ENCODE results near the gene C22orf23. TPM values are rescaled to one million over a fixed set of nuclear protein-coding genes. Genes with fewer than 3 reads are reported as not detected.

Gene C22orf23
- total RNA-seq, 1 donor from 2014 or later = not detected

- no peak overlapping the region for H3K27ac Mint-ChIP-seq (ENCODE audit: unreplicated experiment)
- peaks cover 14% of the 10 kb centered on the region for H3K36me3 Mint-ChIP-seq (ENCODE audit: low read depth, unreplicated experiment)
- H3K27me3 Mint-ChIP-seq (ENCODE audit: low read depth, unreplicated experiment) = no peaks in the 10 kb centered on the region
- H3K79me2 ChIP-seq (ENCODE audit: insufficient read depth, low read length) = no peaks in the 10 kb centered on the region
- no peak overlapping the region for H3K4me3 ChIP-seq (ENCODE audit: insufficient read depth, low read depth, low read length)
- no peaks in the 10 kb centered on the region for H3K9me3 Mint-ChIP-seq (ENCODE audit: unreplicated experiment)
- DNase-seq (ENCODE audit: low read depth) = no peak
- no peak overlapping the region for H3K4me2 ChIP-seq (ENCODE audit: low read length)
- peaks cover 9% of the 10 kb centered on the region for H3K4me1 Mint-ChIP-seq (ENCODE audit: low read depth, unreplicated experiment)
- peaks cover 1% of the 10 kb centered on the region for H3K36me3 ChIP-seq (ENCODE audit: insufficient read depth, low read length)
- H3K4me1 ChIP-seq (ENCODE audit: insufficient read depth, low read length) = no peaks in the 10 kb centered on the region
- no peak overlapping the region for H3K27ac ChIP-seq (ENCODE audit: low read depth, low read length)
- H3K9me3 ChIP-seq (ENCODE audit: insufficient read depth, low read depth, low read length) = no peaks in the 10 kb centered on the region
- H3K9ac ChIP-seq (ENCODE audit: low read length) = no peak overlapping the region
- no peak overlapping the region for H2AFZ ChIP-seq (ENCODE audit: low read depth, low read length)
- no peak overlapping the region for H3K4me3 Mint-ChIP-seq (ENCODE audit: unreplicated experiment)
- no peak for FAIRE-seq
- TF ChIP-seq, protein P1, sequence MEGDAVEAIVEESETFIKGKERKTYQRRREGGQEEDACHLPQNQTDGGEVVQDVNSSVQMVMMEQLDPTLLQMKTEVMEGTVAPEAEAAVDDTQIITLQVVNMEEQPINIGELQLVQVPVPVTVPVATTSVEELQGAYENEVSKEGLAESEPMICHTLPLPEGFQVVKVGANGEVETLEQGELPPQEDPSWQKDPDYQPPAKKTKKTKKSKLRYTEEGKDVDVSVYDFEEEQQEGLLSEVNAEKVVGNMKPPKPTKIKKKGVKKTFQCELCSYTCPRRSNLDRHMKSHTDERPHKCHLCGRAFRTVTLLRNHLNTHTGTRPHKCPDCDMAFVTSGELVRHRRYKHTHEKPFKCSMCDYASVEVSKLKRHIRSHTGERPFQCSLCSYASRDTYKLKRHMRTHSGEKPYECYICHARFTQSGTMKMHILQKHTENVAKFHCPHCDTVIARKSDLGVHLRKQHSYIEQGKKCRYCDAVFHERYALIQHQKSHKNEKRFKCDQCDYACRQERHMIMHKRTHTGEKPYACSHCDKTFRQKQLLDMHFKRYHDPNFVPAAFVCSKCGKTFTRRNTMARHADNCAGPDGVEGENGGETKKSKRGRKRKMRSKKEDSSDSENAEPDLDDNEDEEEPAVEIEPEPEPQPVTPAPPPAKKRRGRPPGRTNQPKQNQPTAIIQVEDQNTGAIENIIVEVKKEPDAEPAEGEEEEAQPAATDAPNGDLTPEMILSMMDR (IDR thresholded peaks at IDR 0.05; ENCODE audit: insufficient read depth, low read depth, low read length) = no peak
- TF ChIP-seq EZH2 (IDR thresholded peaks at IDR 0.05; ENCODE audit: insufficient read depth, low read length) = no peak
- H4K20me1 ChIP-seq (ENCODE audit: insufficient read depth, low read length) = peaks cover 6% of the 10 kb centered on the region
- no peaks in the 10 kb centered on the region for H3K27me3 ChIP-seq (ENCODE audit: insufficient read depth, low read length)
These were observed 20.1 kb upstream of the C22orf23 start for GRCh38 chr22:37973271-37974170.

DNA sequence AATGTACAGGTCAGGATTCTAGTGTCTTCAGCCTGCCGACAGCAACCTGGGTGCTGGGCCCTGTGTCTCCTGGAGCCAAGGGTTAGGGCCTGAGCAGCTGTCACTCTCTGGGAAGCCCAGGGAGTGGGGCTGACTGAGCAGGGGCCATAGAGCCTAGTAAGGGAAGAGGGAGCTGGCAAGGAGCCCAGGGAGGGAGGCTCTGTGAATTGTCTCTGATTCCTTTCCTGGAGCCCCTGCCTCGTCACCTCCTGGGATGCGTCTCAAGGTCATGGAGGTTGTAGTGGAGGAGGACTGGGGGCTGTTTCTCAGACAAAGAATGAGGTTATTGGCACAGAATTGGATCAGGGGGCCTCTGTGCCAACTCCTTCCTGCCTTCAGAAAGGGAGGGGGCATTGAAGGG, 19.1 kb upstream of the C22orf23 start:
- H3K4me1 ChIP-seq (ENCODE audit: insufficient read depth, low read length) = no peaks in the 10 kb centered on the region
- no peaks in the 10 kb centered on the region for H3K79me2 ChIP-seq (ENCODE audit: insufficient read depth, low read length)
- no peaks in the 10 kb centered on the region for H3K27me3 ChIP-seq (ENCODE audit: insufficient read depth, low read length)
- Mint-ChIP-seq H3K4me3 (ENCODE audit: unreplicated experiment) (no peak overlapping the region), H3K4me1 (ENCODE audit: low read depth, unreplicated experiment) (peaks cover 13% of the 10 kb centered on the region), H3K27me3 (ENCODE audit: low read depth, unreplicated experiment) (no peaks in the 10 kb centered on the region), H3K9me3 (ENCODE audit: unreplicated experiment) (no peaks in the 10 kb centered on the region), H3K27ac (ENCODE audit: unreplicated experiment) (no peak overlapping the region), H3K36me3 (ENCODE audit: low read depth, unreplicated experiment) (peaks cover 17% of the 10 kb centered on the region)
- no peak overlapping the region for H3K27ac ChIP-seq (ENCODE audit: low read depth, low read length)
- no peak overlapping the region for H2AFZ ChIP-seq (ENCODE audit: low read depth, low read length)
- no peaks in the 10 kb centered on the region for H3K9me3 ChIP-seq (ENCODE audit: insufficient read depth, low read depth, low read length)
- no peak overlapping the region for H3K4me3 ChIP-seq (ENCODE audit: insufficient read depth, low read depth, low read length)
- no peak overlapping the region for H3K9ac ChIP-seq (ENCODE audit: low read length)
- peaks cover 6% of the 10 kb centered on the region for H4K20me1 ChIP-seq (ENCODE audit: insufficient read depth, low read length)
- no peak for FAIRE-seq
- no peak for TF ChIP-seq EZH2 (IDR thresholded peaks at IDR 0.05; ENCODE audit: insufficient read depth, low read length)
- TF ChIP-seq, protein P1 (IDR thresholded peaks at IDR 0.05; ENCODE audit: insufficient read depth, low read depth, low read length) = no peak
- H3K4me2 ChIP-seq (ENCODE audit: low read length) = no peak overlapping the region
- peaks cover 8% of the 10 kb centered on the region for H3K36me3 ChIP-seq (ENCODE audit: insufficient read depth, low read length)
- no peak for DNase-seq (ENCODE audit: low read depth)

Data from astrocyte (in vitro differentiated cells and primary cell).